HuH-7.5 (cell line): ENCODE data around the gene TEX26.

Experiments used
- DNase-seq: peaks from one replicate; pipeline ENCODE4 v3.0.0; 2011; ENCODE audit warnings: low spot score

Gene TEX26

DNA sequence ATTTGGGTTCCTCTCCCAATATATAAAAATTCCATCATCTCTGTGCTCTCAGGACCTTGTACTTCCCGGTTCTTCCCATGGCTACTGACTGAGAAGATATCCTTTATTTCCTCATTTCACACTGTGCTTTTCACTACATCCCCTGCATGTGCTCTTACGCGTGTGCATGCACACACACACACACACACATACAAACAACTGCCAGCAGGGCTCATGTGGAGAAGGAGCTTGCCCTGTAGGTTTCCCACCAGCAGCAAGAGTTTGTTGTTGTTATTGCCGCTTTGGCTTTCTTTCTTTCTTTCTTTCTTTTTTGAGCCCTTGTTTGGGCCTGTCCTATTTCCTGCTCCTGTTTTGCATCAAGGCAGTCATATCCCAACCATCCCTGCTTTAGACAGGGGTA lies 43.6 kb downstream of the TEX26 start:
- DNase-seq: no peak

DNA sequence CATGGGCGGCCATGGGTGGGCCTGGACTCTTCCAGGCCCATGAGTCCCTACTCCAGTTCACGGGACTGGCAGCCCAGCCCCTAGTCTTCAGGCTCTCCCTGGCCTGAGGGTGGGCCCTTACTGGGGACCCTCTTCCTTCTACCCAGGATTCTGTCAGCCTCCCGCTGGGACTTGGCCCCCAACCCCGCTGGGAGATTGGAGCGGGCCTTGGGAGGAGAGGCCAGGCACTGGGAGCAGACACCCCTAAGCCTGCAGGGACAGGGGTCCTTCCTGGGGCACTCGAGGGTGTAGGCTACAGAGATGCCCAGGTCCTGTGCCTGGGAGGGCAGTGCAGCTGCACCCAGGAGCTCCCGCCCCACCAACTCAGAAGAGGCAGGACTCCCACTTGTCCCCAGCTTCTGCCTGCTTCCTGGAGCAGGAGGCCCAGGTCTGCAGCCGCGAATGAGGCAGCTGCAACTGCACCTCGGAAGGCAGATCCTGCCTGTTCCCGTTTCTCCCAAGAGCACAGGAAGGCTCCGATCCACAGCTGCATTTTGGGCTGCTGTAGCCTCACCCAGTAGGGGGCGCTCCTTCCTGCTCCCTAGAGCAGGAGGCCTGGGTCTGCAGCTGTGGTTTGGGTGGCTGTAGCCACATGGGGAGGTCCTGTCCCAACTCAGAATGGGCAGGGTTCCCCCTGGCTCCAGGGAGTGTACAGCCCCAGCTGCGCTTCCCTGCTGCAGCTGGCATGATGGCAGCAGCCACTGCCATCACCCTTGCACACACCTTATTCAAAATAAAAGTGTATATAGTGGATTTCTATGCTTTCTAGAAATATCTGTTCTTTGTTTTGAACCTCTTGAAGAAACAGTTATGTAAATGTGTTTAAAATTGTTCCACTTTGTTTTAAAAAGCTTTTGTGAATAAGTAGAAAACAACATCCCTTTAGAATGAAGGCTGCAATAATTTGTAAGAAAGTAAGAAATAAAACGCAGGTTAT lies 46.8 kb downstream of the TEX26 start:
- no peak for DNase-seq

GRCh38 chr13:30982506-30982905 lies 50.0 kb downstream of the TEX26 start:
- DNase-seq: no peak

GRCh38 chr13:30982906-30983305 lies 50.5 kb downstream of the TEX26 start:
- DNase-seq: no peak

- no peak for DNase-seq
Observed at GRCh38 chr13:30983431-30983830, 51.0 kb downstream of the TEX26 start.

DNA sequence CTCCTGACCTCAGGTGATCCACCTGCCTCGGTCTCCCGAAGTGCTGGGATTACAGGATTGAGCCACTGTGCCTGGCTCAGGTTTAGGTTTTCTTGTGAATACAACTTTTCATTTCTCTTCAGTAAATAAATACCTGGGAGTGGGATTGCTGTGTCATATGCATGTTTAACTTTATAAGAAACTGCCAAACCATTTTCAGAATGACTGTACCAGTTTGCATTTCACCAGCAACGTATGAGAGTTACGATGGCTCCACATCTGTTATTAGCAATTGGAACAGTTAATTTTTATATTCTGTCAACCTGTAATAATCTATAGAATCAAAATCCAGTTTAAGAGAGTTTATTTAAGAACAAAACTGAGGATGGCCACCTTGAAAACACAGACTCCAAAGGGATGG lies 52.2 kb downstream of the TEX26 start:
- no peak for DNase-seq

DNA sequence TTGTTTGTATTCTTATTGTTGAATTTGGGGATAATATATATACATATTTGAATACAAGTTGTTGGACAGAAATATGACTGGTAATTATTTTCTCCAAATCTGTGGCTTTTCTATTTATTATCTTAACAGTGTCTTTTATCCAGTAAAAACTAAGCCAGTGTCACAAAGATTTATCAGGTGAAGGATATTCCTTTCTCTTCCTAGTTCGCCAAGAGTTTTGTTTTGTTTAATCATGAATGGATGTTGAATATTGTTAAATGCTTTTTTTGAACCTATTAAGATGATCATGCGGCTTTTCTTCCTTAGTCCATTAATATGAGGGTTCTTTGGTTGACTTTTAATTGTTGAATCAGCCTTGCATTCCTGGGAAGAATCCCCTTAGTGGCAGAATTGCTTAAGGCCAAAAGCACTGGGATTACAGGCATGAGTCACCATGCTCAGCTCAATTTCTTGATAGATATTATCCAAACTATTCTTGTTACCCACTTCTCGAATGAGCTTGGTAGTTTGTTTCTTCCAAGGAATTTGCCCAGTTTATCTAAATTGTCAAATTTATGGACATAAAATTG lies 53.3 kb downstream of the TEX26 start:
- DNase-seq: no peak

- DNase-seq: no peak
Observed at GRCh38 chr13:30991184-30991583, 58.7 kb downstream of the TEX26 start.

GRCh38 chr13:30991922-30992321 lies 59.5 kb downstream of the TEX26 start:
- DNase-seq: no peak

DNA sequence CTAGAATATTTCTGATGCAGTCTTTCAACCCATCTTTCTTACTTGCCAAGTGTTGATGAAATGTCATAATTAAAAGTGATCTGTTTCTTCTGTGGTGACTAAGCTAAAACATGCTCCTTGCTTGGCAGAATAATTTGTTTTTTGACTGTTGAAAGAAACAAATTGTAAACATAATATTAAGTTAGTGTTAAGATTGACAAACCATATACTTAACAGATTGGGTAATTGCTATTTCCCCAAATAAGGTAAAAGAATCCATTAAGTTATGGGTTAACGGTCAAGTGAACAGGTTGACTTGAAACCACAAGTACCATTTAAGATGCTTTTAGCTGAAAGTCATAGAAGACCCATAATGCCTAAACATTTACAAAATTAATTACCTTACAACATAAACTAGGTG lies 62.9 kb downstream of the TEX26 start:
- no peak for DNase-seq

DNA sequence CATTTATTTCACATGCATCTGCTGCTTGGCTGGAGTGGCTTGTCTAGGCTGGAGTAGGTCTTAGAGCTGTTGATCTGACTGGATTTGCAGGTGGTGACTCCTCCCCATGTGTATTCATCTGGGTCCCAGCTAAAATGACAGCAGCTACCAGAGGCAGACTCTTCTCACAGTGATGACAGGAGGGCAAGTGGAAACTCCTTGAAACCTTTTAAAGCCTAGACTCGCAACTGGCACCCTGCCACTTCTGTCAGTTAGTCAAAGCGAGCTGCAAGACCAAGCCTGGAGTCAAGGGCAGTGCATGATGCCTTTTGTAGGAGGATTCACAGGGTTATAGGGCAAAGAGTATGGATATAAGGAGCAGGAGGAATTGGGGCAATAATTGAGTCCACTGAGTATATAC lies 65.2 kb downstream of the TEX26 start:
- no peak for DNase-seq

DNA sequence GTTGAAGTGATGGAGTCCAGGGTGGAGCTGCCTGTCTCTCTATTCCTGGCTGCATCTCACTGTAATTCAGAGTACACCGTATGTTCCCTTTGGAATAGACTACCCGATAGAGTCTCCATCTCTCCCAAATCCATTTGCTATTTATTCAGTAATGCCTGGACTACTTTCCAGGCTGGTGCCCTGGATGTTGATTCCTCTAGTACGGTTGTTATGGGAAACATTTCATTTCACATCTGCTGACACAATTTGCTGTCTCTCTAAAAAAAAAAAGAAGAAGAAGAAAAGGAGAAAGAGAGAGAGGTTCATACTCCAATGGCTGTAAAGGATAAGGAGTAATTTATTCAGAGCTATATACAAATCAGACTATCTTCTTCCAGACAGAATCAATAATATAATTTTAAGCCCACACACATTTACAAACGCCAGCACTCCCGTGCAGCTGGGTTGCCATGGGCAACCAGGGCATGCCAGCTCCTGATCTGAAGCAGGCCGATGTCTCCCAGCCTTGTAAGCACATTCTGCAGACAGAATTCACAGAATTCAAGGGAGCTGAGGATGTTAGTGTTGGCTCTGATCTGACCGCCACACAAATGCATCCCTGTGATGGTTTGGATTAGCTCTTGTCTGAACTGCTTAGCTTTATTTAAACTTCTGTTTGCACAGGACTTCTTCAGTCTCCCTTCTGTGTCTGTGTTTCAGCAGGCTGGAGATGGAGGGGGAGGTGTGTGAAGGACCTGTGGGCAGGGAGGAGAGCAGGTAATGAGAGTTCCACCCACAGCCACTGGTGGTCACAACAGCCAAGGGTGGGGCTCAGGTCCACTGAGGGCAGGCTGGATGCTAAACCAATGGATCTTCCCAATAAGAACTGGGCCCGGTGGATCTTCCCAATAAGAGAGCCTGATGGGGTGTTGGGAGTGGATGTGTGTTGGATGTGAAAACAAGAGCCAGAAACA lies 66.0 kb downstream of the TEX26 start:
- DNase-seq: no peak

GRCh38 chr13:31000889-31001288 lies 68.4 kb downstream of the TEX26 start:
- no peak for DNase-seq

GRCh38 chr13:31001647-31002046 lies 69.2 kb downstream of the TEX26 start:
- DNase-seq: no peak

- no peak for DNase-seq
Observed at GRCh38 chr13:31005066-31005465, 72.6 kb downstream of the TEX26 start.

DNA sequence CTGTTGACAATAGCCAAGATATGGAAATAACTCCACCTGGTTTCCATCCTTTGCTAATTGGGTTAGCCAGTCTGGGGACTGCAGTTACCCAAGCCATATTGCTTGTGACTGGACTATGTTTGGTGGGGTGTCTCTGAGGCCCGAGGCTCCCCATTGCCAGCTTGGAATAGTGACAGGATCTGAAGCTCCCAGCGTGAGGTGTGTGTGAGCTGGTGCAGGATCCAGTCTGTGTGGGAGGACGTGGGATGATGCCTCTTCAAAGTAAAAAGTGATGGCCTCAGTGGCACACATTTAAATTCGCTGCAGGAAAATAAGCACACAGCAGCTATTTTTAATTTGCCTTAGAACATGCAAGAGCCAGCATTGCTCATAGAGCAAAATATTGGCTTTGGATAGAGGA lies 75.0 kb downstream of the TEX26 start:
- DNase-seq: no peak

GRCh38 chr13:31008400-31009115 lies 76.1 kb downstream of the TEX26 start:
- no peak for DNase-seq

GRCh38 chr13:31009166-31009565 lies 76.7 kb downstream of the TEX26 start:
- DNase-seq: no peak

DNA sequence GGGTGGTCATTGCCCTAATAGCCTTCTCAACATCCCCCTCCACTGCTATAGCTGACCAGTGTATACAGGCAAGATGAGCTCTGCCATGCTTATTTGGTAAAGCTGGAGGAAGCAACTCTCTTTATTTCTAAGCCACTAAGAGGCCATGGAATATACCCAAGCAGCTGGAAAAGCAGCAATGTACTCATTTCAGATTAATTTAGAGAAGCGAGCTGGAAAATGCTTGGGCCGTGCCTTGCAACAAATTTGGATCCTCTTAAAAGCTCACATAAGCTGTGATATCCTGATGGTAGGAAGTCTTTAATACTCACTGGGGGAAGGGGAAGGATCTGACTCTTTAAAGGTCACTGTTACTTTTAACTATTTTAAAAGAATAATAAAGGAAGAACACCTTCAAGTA lies 77.8 kb downstream of the TEX26 start:
- no peak for DNase-seq

DNA sequence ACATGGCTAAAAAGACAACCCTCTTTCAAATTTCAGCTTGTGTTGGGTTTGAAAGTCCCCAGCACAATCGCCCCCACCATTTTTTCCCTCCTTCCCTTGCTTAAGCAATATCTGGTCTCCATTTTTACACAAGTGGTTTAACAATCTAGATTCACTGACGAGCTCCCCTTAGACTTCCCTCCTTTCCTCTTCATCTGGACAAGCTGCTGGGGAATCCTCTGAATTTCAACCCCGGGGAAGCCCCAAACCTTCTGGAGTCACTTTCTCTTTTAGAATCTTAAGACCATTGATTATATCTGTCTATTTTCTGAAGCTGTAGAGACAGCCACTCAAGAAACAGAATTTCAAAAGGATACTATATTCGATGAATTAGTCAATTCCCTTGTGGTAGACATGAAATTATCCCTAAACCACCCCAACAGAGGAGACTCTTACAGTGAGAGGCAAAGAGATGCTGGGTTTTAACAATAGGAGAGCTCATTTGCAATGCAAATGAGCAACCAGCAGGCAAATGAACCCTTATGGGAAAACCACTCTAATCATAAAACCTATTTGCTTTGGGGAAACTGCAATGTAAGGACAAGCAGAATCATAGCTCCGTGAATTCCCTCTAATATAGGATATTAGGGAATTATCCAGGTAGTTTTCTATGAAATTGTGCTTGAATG lies 78.9 kb downstream of the TEX26 start:
- no peak for DNase-seq
